Measurements from ENCODE around the gene GRP.
A peak's percentile ranks its signal among the peaks of the same experiment; 100 is the strongest.
"Not testable (repeated sequence)": the region's sequence is repeated elsewhere in the genome, so short reads cannot be mapped to it uniquely, and the experiment has no call there.

GRP gene

GRCh38 chr18:59229191-59229590 lies 9.2 kb downstream of the GRP start:
- no peak for DNase-seq (ENCODE audit: low read depth in 2 of 2)

- no peak for DNase-seq (ENCODE audit: low read depth in 2 of 2)
Observed at GRCh38 chr18:59229701-59230443, 9.9 kb downstream of the GRP start.

GRCh38 chr18:59231114-59231513 lies 11.2 kb downstream of the GRP start:
- DNase-seq (ENCODE audit: low read depth in 2 of 2) = no peak

- DNase-seq (ENCODE audit: low read depth in 2 of 2) = no peak
Observed at GRCh38 chr18:59231877-59232276, 11.9 kb downstream of the GRP start.

GRCh38 chr18:59232309-59233016 lies 12.5 kb downstream of the GRP start:
- DNase-seq (ENCODE audit: low read depth in 2 of 2) = no peak

- no peak for DNase-seq (ENCODE audit: low read depth in 2 of 2)
Observed at GRCh38 chr18:59233017-59233410, 13.1 kb downstream of the GRP start.

GRCh38 chr18:59238385-59238784 lies 18.4 kb downstream of the GRP start:
- DNase-seq (ENCODE audit: low read depth in 2 of 2) = no peak

GRCh38 chr18:59239642-59240041 lies 19.7 kb downstream of the GRP start:
- DNase-seq (ENCODE audit: low read depth in 2 of 2) = no peak

GRCh38 chr18:59242906-59243305 lies 22.9 kb downstream of the GRP start:
- DNase-seq (ENCODE audit: low read depth in 2 of 2) = no peak

- no peak for DNase-seq (ENCODE audit: low read depth in 2 of 2)
Observed at GRCh38 chr18:59246796-59247195, 26.8 kb downstream of the GRP start.

GRCh38 chr18:59249199-59249774 lies 29.3 kb downstream of the GRP start:
- DNase-seq (ENCODE audit: low read depth in 2 of 2) = no peak

- DNase-seq (ENCODE audit: low read depth in 2 of 2) = not testable (repeated sequence)
Observed at GRCh38 chr18:59255491-59255890, 35.5 kb downstream of the GRP start.

- DNase-seq (ENCODE audit: low read depth in 2 of 2) = not testable (repeated sequence)
Observed at GRCh38 chr18:59261842-59262241, 41.9 kb downstream of the GRP start.

GRCh38 chr18:59262243-59262642 lies 42.3 kb downstream of the GRP start:
- not testable (repeated sequence) for DNase-seq (ENCODE audit: low read depth in 2 of 2)

GRCh38 chr18:59263661-59264060 lies 43.7 kb downstream of the GRP start:
- DNase-seq (ENCODE audit: low read depth in 2 of 2) = no peak

- DNase-seq (ENCODE audit: low read depth in 2 of 2) = no peak
Observed at GRCh38 chr18:59264121-59264571, 44.2 kb downstream of the GRP start.

GRCh38 chr18:59264651-59265245 lies 44.8 kb downstream of the GRP start:
- no peak for DNase-seq (ENCODE audit: low read depth in 2 of 2)

- DNase-seq (ENCODE audit: low read depth in 2 of 2) = peak in 1 of 2 donors; percentile 19
Observed at GRCh38 chr18:59265246-59265973, 45.5 kb downstream of the GRP start.

- DNase-seq (ENCODE audit: low read depth in 2 of 2) = no peak
Observed at GRCh38 chr18:59265974-59266369, 46.0 kb downstream of the GRP start.

- DNase-seq (ENCODE audit: low read depth in 2 of 2) = no peak
Observed at GRCh38 chr18:59266459-59266858, 46.5 kb downstream of the GRP start.

GRCh38 chr18:59266886-59267502 lies 47.0 kb downstream of the GRP start:
- DNase-seq (ENCODE audit: low read depth in 2 of 2) = no peak
